Glutamatergic neuron (in vitro differentiated cells): Measurements from ENCODE around the gene PLXDC2. TPM values are rescaled to one million over a fixed set of nuclear protein-coding genes. Genes with fewer than 3 reads are reported as not detected.

Experiments used
- DNase-seq: peaks from one replicate; pipeline ENCODE4 v3.0.0; 2022
- H3K27ac Mint-ChIP-seq: one replicate; pipeline ENCODE4 v1.8.0; 2020; ENCODE audit warnings: mild to moderate bottlenecking, mixed read lengths, inconsistent platforms; ENCODE audit not compliant: unreplicated experiment
- H3K27me3 Mint-ChIP-seq: one replicate; pipeline ENCODE4 v1.8.0; 2020; ENCODE audit warnings: mild to moderate bottlenecking, moderate library complexity, mixed read lengths, inconsistent platforms; ENCODE audit not compliant: unreplicated experiment
- H3K36me3 Mint-ChIP-seq: one replicate; pipeline ENCODE4 v1.8.0; 2020; ENCODE audit warnings: mild to moderate bottlenecking, mixed read lengths, inconsistent platforms; ENCODE audit not compliant: unreplicated experiment
- H3K4me1 Mint-ChIP-seq: one replicate; pipeline ENCODE4 v1.8.0; 2020; ENCODE audit warnings: mild to moderate bottlenecking, low read depth, mixed read lengths, inconsistent platforms; ENCODE audit not compliant: unreplicated experiment
- H3K4me3 Mint-ChIP-seq: one replicate; pipeline ENCODE4 v1.8.0; 2020; ENCODE audit warnings: mild to moderate bottlenecking, mixed read lengths, inconsistent platforms; ENCODE audit not compliant: unreplicated experiment
- H3K9me3 Mint-ChIP-seq: one replicate; pipeline ENCODE4 v1.8.0; 2020; ENCODE audit warnings: mild to moderate bottlenecking, moderate library complexity, mixed read lengths, inconsistent platforms; ENCODE audit not compliant: unreplicated experiment
- total RNA-seq: library from RNA; stranded (reverse); fragmentation: NEBNext Ultra II Directional; extraction: Animal tissue kit (Norgen Biotek cat#: 25700); gene quantifications from one replicate; pipeline ENCODE4 v1.2.1, GENCODE V29; 2021; ENCODE audit not compliant: unreplicated experiment
- TF ChIP-seq, protein P1 (sequence below): fragments of 200-600 bp; sonication (generic); IDR thresholded peaks from one replicate; pipeline ENCODE4 v1.5.0; 2021; ENCODE audit not compliant: partially characterized antibody, unreplicated experiment

Gene PLXDC2
- total RNA-seq, 1 donor from 2014 or later: 3.9 TPM

DNA sequence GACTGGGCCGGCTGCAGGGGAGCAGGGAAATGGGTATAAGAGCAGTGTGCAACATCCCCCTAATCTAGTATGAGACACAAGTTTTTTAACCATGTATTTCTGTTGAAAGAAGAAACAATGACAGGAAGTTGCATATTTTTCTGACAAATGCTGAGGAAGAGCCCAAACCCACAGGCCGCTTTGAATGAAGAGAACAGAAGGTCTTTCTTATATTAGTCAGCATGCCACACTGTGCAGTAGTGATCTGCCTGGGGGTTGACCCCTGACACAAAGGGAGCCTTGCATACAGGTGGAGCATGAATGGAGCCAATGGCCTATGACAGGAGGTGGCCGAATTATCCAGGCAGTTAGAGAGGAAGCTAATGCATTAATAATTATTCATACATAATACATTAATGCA, 518.3 kb downstream of the PLXDC2 start:
- TF ChIP-seq, protein P1, sequence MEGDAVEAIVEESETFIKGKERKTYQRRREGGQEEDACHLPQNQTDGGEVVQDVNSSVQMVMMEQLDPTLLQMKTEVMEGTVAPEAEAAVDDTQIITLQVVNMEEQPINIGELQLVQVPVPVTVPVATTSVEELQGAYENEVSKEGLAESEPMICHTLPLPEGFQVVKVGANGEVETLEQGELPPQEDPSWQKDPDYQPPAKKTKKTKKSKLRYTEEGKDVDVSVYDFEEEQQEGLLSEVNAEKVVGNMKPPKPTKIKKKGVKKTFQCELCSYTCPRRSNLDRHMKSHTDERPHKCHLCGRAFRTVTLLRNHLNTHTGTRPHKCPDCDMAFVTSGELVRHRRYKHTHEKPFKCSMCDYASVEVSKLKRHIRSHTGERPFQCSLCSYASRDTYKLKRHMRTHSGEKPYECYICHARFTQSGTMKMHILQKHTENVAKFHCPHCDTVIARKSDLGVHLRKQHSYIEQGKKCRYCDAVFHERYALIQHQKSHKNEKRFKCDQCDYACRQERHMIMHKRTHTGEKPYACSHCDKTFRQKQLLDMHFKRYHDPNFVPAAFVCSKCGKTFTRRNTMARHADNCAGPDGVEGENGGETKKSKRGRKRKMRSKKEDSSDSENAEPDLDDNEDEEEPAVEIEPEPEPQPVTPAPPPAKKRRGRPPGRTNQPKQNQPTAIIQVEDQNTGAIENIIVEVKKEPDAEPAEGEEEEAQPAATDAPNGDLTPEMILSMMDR: no peak
- Mint-ChIP-seq H3K27me3 (no peaks in the 10 kb centered on the region), H3K27ac (no peak overlapping the region), H3K36me3 (peaks cover under 1% of the 10 kb centered on the region), H3K9me3 (peaks cover 2% of the 10 kb centered on the region), H3K4me1 (no peaks in the 10 kb centered on the region), H3K4me3 (no peak overlapping the region)
- DNase-seq: no peak
